HG03039 (cell line): Measurements from ENCODE around the gene INTS2.
A peak's percentile ranks its signal among the peaks of the same experiment; 100 is the strongest.
"Not testable (repeated sequence)": the region's sequence is repeated elsewhere in the genome, so short reads cannot be mapped to it uniquely, and the experiment has no call there.

Experiments
- ATAC-seq: cut with Tn5 transposase; IDR thresholded peaks from one replicate; pipeline ENCODE4 v1.9.1; 2021; ENCODE audit warnings: mild to moderate bottlenecking, moderate library complexity; ENCODE audit not compliant: unreplicated experiment

Gene INTS2

GRCh38 chr17:61927208-61928100 lies at the start of gene INTS2:
INTS2 (minus strand) TSS chr17:61927982; CDS start chr17:61926644, 1,338 bp downstream.
- ATAC-seq = peak; percentile 70

GRCh38 chr17:61974115-61974514 lies 46.3 kb upstream of the INTS2 start:
- no peak for ATAC-seq

- ATAC-seq = no peak
These were observed 44.5 kb upstream of the INTS2 start for GRCh38 chr17:61972311-61972710.

- no peak for ATAC-seq
These were observed 42.2 kb upstream of the INTS2 start for GRCh38 chr17:61970030-61970429.

GRCh38 chr17:61968757-61969156 lies 41.0 kb upstream of the INTS2 start:
- no peak for ATAC-seq

GRCh38 chr17:61967729-61968128 lies 39.9 kb upstream of the INTS2 start:
- ATAC-seq = no peak

- ATAC-seq = no peak
These were observed 38.4 kb upstream of the INTS2 start for GRCh38 chr17:61966191-61966590.

GRCh38 chr17:61955619-61956018 lies 27.8 kb upstream of the INTS2 start:
- ATAC-seq = no peak

- ATAC-seq = no peak
These were observed 19.7 kb upstream of the INTS2 start for GRCh38 chr17:61947367-61948078.

- ATAC-seq = no peak
These were observed 18.6 kb upstream of the INTS2 start for GRCh38 chr17:61946359-61946758.

GRCh38 chr17:61943117-61943516 lies 15.3 kb upstream of the INTS2 start:
- ATAC-seq = no peak

GRCh38 chr17:61942085-61942484 lies 14.3 kb upstream of the INTS2 start:
- ATAC-seq = no peak

GRCh38 chr17:61928101-61928436 lies 287 bp upstream of the INTS2 start:
- no peak for ATAC-seq

- peak; percentile 13 for ATAC-seq
These were observed 965 bp downstream of the INTS2 start for GRCh38 chr17:61926826-61927207.

GRCh38 chr17:61915162-61915561 lies 12.6 kb downstream of the INTS2 start:
- not testable (repeated sequence) for ATAC-seq

GRCh38 chr17:61908292-61909037 lies 19.3 kb downstream of the INTS2 start:
- no peak for ATAC-seq

- no peak for ATAC-seq
These were observed 20.4 kb downstream of the INTS2 start for GRCh38 chr17:61907361-61907760.

- ATAC-seq = no peak
These were observed 23.6 kb downstream of the INTS2 start for GRCh38 chr17:61904094-61904710.

- ATAC-seq = no peak
These were observed 24.5 kb downstream of the INTS2 start for GRCh38 chr17:61903251-61903650.

GRCh38 chr17:61897548-61898180 lies 30.1 kb downstream of the INTS2 start:
- ATAC-seq = no peak

GRCh38 chr17:61895391-61895790 lies 32.4 kb downstream of the INTS2 start:
- ATAC-seq = no peak
